ACC112 (cell line): ENCODE measurements around the gene FARSB.

ENCODE experiments used
- H2AFZ ChIP-seq: fragments of 200-600 bp; sonication (generic); one replicate; pipeline ENCODE4 v1.6.0; 2017; ENCODE audit warnings: antibody characterized with exemption, low read length; ENCODE audit not compliant: unreplicated experiment
- H3K27ac ChIP-seq: fragments of 200-600 bp; sonication (generic); 2 replicates; pipeline ENCODE4 v1.5.1; 2014; ENCODE audit warnings: low read depth, mild to moderate bottlenecking, antibody characterized with exemption, low read length, moderate library complexity
- H3K27me3 ChIP-seq: fragments of 200-600 bp; sonication (generic); 2 replicates; pipeline ENCODE4 v1.6.1; 2014; ENCODE audit warnings: mild to moderate bottlenecking, antibody characterized with exemption, low read length, moderate library complexity, mixed read lengths; ENCODE audit not compliant: insufficient read depth
- H3K36me3 ChIP-seq: fragments of 200-600 bp; sonication (generic); 2 replicates; pipeline ENCODE4 v1.6.1; 2016; ENCODE audit warnings: mild to moderate bottlenecking, antibody characterized with exemption, low read length, moderate library complexity, mixed read lengths; ENCODE audit not compliant: insufficient read depth
- H3K4me1 ChIP-seq: fragments of 200-600 bp; sonication (generic); one replicate; pipeline ENCODE4 v1.6.1; 2016; ENCODE audit warnings: low read length, mixed read lengths; ENCODE audit not compliant: insufficient read depth, unreplicated experiment, control insufficient read depth
- H3K4me3 ChIP-seq: fragments of 200-600 bp; sonication (generic); 2 replicates; pipeline ENCODE4 v1.5.1; 2014; ENCODE audit warnings: mild to moderate bottlenecking, low read depth, low read length
- H3K79me2 ChIP-seq: fragments of 200-600 bp; sonication (generic); one replicate; pipeline ENCODE4 v1.6.0; 2016; ENCODE audit warnings: low read length; ENCODE audit not compliant: control insufficient read depth, unreplicated experiment, insufficient read depth

FARSB gene

DNA sequence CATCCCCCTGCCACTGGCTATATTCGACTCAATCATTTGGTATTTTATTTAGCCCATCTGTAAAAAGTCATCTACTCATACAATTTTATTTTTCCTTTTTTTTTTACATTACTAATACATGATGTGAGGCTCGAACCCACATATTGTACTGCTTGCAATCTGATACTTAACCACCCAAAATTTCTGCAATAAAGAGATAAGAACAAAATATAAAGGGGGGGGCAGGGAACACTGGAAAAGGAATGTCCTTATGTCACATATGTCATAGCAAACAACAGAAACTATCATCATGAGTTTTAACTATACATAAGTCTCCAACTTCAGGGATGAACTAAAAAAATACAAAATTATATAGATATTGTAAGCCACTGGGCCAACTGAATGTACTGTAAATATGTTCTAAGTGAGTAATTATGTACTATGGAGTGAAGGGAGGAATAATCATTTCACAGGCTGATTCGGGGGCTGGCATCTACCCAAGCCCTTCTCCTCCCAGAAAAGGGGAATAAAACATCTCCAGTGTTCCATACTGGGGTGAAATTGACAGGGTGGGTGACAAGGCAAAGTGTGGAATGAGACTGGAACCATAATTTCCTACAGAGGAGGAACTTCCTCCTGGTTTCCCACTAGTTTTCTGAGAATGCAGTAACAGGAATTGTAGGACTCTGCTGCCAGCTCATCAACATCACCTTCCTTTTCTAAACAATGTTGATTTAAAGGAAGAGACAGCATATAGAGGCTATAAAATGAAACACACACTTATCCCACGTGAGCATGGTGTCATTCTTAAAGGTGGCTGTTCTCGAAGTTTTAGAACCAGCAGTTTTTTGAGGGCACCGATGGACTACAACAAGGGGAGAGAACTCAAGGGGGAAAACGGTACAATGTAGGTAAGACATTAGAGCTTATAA is 79.5 kb downstream of the FARSB start:
- H3K27me3 ChIP-seq, result no peaks in the 10 kb centered on the region
- H3K36me3 ChIP-seq, result peaks cover 9% of the 10 kb centered on the region
- no peak overlapping the region for H3K4me3 ChIP-seq
- no peaks in the 10 kb centered on the region for H3K79me2 ChIP-seq
- H2AFZ ChIP-seq, result no peak overlapping the region
- H3K4me1 ChIP-seq, result peaks cover 27% of the 10 kb centered on the region
- H3K27ac ChIP-seq, result no peak overlapping the region

DNA sequence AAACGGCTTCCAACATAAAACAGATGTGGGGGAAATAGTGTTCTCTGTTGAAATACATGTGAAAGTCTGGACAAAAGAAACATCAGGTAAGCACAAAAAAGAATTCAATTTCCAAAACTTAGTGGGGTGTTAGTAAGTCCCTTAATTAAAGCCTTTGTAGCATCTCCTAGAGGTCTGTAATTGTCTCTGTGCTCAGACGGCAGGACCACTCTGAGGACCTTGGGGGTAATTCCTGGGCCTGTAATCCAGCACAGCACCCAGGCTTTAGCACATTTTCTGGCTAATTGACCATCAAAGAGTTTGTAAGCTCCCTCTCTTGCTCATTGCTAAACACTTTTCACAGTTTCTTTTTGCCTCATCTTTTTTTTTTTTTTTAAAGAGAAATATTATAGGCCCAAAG is 80.3 kb downstream of the FARSB start:
- Histone ChIP-seq H3K79me2 (no peaks in the 10 kb centered on the region), H3K4me3 (no peak overlapping the region), H3K4me1 (peaks cover 32% of the 10 kb centered on the region), H3K27ac (no peak overlapping the region), H3K36me3 (peaks cover 15% of the 10 kb centered on the region), H2AFZ (no peak overlapping the region), H3K27me3 (no peaks in the 10 kb centered on the region)

DNA sequence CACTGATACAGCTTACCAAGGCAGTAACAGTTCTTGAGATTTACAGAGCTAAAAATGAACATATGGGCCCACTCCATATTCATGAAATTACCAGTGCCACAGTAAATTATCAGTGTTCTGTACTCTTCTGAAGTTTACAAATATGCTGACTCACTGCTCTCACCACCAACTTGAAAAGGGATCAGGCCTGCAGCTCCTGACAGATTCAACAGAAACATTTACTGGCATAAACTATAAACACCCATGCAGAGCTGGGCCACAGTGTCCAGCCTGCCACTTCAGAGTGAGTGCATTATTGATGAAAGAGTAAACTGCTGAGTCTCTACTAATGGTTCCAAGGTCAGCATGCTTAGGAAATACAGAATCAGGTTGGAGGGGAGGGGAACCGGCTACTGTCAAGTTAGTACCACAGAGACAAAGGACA is 83.1 kb downstream of the FARSB start:
- Histone ChIP-seq H3K27me3 (no peaks in the 10 kb centered on the region), H3K27ac (peak overlapping the region; percentile 55), H2AFZ (no peak overlapping the region), H3K36me3 (peaks cover 8% of the 10 kb centered on the region), H3K79me2 (no peaks in the 10 kb centered on the region), H3K4me3 (no peak overlapping the region), H3K4me1 (peaks cover 51% of the 10 kb centered on the region)

DNA sequence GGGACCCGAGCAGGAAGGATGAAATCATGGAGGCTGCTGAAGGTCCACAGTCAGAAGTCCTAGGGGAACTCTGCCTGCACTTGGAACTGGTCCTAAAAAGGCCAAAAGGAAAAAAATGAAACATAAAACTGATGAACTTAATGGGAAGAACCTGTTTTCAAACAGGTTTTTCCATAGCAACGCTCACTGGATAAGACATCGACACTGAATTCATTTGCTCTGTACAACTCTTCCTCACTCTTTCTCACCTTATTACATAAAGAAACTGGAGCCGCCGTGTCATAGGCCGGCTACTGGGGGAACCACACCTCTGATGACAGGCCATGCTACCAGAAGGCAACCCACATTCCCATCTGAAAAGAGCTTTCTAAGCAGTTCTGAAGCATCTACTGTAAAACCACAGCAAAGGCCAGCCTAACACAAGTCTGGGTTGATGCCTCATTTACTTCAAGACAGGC is 83.6 kb downstream of the FARSB start:
- H3K27ac ChIP-seq, result peak overlapping the region; percentile 55
- H3K4me1 ChIP-seq, result peaks cover 51% of the 10 kb centered on the region
- peaks cover 12% of the 10 kb centered on the region for H3K36me3 ChIP-seq
- no peak overlapping the region for H2AFZ ChIP-seq
- H3K4me3 ChIP-seq, result no peak overlapping the region
- no peaks in the 10 kb centered on the region for H3K79me2 ChIP-seq
- no peaks in the 10 kb centered on the region for H3K27me3 ChIP-seq

DNA sequence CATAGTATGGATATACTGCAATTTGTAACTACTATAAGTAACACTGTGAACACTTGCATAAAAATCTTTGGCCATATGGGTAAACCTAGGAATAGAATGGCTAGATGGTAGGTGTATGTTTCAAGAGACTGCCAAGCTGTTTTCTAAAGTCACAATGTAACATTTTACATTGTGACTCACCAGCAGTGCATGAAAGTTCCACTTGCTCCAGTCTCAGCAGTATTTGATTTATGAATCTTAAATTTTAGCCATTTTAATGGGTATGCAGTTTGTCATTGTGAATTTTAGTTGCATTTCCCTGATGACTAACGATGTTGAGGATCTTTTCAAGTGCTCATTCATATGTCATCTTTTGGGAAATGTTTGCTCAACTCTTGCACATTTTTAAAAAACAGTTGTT is 86.1 kb downstream of the FARSB start:
- Histone ChIP-seq H3K27me3 (no peaks in the 10 kb centered on the region), H2AFZ (no peak overlapping the region), H3K36me3 (peaks cover 14% of the 10 kb centered on the region), H3K4me1 (peaks cover 44% of the 10 kb centered on the region), H3K4me3 (no peak overlapping the region), H3K27ac (peak overlapping the region; percentile 8; the same call in 1 of the 2 replicates), H3K79me2 (no peaks in the 10 kb centered on the region)

DNA sequence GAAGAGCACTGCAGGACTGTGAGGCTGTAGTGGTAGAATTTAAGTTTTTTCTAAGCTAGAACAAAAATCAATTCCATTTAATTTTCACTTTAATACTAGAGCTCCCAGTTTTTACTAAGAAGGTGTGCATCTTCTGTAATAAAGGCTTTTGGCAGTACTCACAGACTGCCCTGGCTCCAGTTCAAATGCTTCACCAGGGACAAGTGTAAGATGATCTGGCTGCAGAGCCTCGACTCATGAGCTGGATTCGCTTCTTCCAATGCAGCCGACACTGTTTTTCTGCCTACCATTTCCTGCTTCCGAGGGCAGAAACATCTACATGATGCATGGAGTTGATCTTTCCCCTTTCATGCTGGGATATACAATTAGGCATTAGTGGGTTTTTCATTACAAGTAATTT is 87.0 kb downstream of the FARSB start:
- H3K4me1 ChIP-seq, result peaks cover 43% of the 10 kb centered on the region
- H3K36me3 ChIP-seq, result peaks cover 14% of the 10 kb centered on the region
- no peaks in the 10 kb centered on the region for H3K79me2 ChIP-seq
- no peak overlapping the region for H2AFZ ChIP-seq
- H3K4me3 ChIP-seq, result no peak overlapping the region
- H3K27me3 ChIP-seq, result no peaks in the 10 kb centered on the region
- H3K27ac ChIP-seq, result no peak overlapping the region

DNA sequence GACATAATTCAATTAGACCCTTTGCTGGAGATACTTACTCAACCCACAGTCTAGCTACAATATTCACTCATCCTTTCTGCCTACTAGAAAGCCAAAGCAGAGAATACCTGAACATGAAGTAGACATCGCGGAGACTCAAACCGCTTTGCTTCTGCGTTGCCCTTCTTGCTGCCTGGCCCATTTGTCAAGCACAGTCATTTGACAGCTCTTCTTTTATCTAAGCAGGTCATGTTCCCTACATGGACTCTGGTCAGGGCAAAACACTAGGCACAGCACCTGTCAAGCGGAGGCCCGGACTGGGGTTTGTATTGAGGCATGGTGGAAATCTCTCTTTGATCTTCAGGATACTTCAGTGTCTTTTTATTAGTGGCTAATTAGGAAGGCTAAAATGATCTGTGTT is 89.7 kb downstream of the FARSB start:
- no peak overlapping the region for H3K4me3 ChIP-seq
- peaks cover 24% of the 10 kb centered on the region for H3K4me1 ChIP-seq
- H3K79me2 ChIP-seq, result no peaks in the 10 kb centered on the region
- peaks cover 10% of the 10 kb centered on the region for H3K36me3 ChIP-seq
- H3K27ac ChIP-seq, result no peak overlapping the region
- no peaks in the 10 kb centered on the region for H3K27me3 ChIP-seq
- H2AFZ ChIP-seq, result no peak overlapping the region

DNA sequence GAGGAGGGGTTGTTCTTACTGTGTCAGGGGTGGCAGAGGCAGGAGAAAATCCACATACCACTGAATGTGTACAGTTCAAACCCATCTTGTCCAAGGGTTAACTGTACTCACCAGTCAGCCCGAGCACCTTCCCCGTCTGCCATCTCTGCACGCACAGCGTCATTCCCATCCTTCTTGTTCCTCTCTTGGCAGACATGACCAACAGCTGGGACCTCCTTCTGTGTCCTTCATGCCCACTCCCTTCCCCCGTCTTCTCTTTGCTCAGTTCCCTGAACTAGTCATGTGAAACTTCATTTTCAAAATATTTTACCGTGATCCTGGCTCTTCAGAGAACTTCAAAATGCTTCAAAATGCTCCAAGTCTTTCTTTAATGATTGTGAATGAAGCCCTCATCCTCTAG is 92.0 kb downstream of the FARSB start:
- Histone ChIP-seq H3K27ac (no peak overlapping the region), H3K27me3 (no peaks in the 10 kb centered on the region), H3K4me1 (peaks cover 2% of the 10 kb centered on the region), H2AFZ (no peak overlapping the region), H3K36me3 (peaks cover 6% of the 10 kb centered on the region; the same call in 1 of the 2 replicates), H3K79me2 (no peaks in the 10 kb centered on the region), H3K4me3 (no peak overlapping the region)

DNA sequence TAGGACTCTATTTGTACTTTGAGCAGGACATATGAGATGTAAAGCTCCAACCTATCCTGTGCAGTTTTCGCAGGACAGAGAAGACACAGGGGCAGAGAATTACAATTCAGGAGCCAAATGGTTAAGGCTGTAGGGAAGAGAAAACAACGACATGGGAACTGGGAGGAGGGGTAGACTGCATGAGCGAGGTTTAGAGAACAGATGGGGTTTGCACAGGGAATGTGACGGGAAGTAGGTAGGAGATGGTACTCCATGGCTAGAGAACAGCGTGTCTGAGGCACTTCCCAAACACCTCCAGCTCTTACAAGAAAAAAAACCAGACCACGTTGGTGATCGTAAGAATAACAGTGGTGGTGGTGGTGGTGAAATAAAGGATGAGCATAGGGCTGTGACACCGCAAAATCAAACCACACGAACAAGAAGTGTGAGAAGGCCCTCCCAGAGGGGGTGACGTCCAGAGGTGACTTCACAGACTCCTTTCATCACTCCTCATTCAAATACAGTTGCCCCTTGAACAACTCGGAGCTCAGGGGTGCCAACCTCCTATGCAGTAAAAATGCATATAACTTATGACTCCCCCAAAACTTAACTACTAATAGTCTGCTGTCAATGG is 92.7 kb downstream of the FARSB start:
- Histone ChIP-seq H3K27me3 (no peaks in the 10 kb centered on the region), H3K79me2 (no peaks in the 10 kb centered on the region), H3K4me3 (no peak overlapping the region), H2AFZ (no peak overlapping the region), H3K36me3 (peaks cover 6% of the 10 kb centered on the region; the same call in 1 of the 2 replicates), H3K4me1 (no peaks in the 10 kb centered on the region), H3K27ac (no peak overlapping the region)

DNA sequence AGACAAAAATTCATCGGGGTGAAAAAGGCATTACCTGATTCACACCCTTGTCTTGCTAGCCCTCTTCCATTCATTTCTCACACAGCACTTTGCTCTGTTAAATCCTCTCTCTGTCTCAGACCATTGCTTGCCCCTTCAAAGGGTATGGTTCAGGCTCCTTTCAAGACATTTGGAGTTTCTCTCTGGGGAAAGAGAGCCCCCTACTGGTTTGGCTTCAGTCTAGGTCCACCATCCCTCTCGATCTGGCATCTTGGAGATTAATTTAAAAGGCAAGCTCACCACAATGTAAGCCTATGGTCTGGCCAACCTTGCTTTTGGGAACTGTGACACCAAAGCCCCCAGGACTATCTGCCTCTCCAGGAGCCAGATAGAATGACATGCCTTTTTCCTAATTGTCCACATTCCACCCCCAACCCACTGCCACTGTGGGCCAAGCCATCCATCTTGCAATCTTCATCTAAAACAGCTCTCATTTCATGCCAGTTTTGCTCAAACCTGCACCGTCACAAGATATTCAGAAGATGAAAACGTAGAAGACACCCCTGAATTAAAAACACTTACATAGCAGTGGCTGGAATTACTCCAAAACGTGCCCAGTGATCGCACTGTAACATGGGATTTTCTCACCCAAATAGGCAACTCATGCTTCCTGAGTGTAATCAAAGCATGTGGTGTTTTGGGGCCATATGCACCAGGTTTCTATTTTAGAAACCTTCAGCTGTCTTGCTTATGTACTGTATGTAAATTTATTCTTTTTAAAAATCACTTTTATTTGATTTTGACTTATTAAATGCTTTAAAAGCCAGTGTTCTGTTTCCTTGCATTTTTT is 93.9 kb downstream of the FARSB start:
- no peaks in the 10 kb centered on the region for H3K79me2 ChIP-seq
- H2AFZ ChIP-seq, result no peak overlapping the region
- no peak overlapping the region for H3K27ac ChIP-seq
- H3K4me1 ChIP-seq, result no peaks in the 10 kb centered on the region
- H3K4me3 ChIP-seq, result no peak overlapping the region
- no peaks in the 10 kb centered on the region for H3K27me3 ChIP-seq
- no peaks in the 10 kb centered on the region for H3K36me3 ChIP-seq
